Activated B cell treated with CpG ODN at 0.5 μM for 24 hours (primary cell): ENCODE results near the gene ITGB6. TPM values are rescaled to one million over a fixed set of nuclear protein-coding genes. Genes with fewer than 3 reads are reported as not detected.

Source experiments
- ATAC-seq: fragments of 200-7000 bp; cut with Tn5 transposase; one replicate; pipeline ENCODE4 v1.10.0; 2021; ENCODE audit warnings: low read depth, mild to moderate bottlenecking, moderate library complexity
- CTCF ChIA-PET: fragments of 350-600 bp; sonication (Branson Sonifier 250); formaldehyde crosslinking; loops from one replicate; lab custom pipeline; 2021; ENCODE audit warnings: antibody characterized with exemption; lab: Charles Lee
- POLR2A ChIA-PET: fragments of 350-600 bp; sonication (Branson Sonifier 250); formaldehyde crosslinking; loops from one replicate; lab custom pipeline; 2021; ENCODE audit warnings: antibody characterized with exemption; lab: Charles Lee
- DNase-seq: peaks from one replicate; pipeline ENCODE4 v3.0.0; 2022
- H3K27ac Mint-ChIP-seq: one replicate; pipeline ENCODE4 v1.8.0; 2020; ENCODE audit warnings: mixed read lengths
- H3K27me3 Mint-ChIP-seq: one replicate; pipeline ENCODE4 v1.8.0; 2021; ENCODE audit warnings: mixed read lengths
- H3K36me3 Mint-ChIP-seq: one replicate; pipeline ENCODE4 v1.8.0; 2021; ENCODE audit warnings: low read depth, mixed read lengths
- H3K4me1 Mint-ChIP-seq: one replicate; pipeline ENCODE4 v1.8.0; 2021; ENCODE audit warnings: mixed read lengths
- H3K4me3 Mint-ChIP-seq: one replicate; pipeline ENCODE4 v1.8.0; 2020; ENCODE audit warnings: mild to moderate bottlenecking, mixed read lengths
- H3K9me3 Mint-ChIP-seq: one replicate; pipeline ENCODE4 v1.8.0; 2020; ENCODE audit warnings: mixed read lengths
- intact Hi-C: fragments of 100-400 bp; cut with micrococcal nuclease; formaldehyde crosslinking; loops from one replicate; pipeline ENCODE4 v1.15.1; 2024
- total RNA-seq: library from RNA; stranded (reverse); gene quantifications from 2 replicates; pipeline ENCODE4 v1.2.3, GENCODE V29; 2022
- TF ChIP-seq, protein P1 (sequence below): fragments of 200-600 bp; IDR thresholded peaks from one replicate; pipeline ENCODE4 v1.8.0; 2022; ENCODE audit warnings: antibody characterized with exemption, mild to moderate bottlenecking

ITGB6 gene
- total RNA-seq, 1 donor from 2014 or later, result not detected

GRCh38 chr2:160109939-160110673 lies 90.0 kb downstream of the ITGB6 start:
- no peak for DNase-seq
- H3K36me3 Mint-ChIP-seq, result no peaks in the 10 kb centered on the region
- H3K9me3 Mint-ChIP-seq, result no peaks in the 10 kb centered on the region
- ATAC-seq, result peak; percentile 54
- H3K4me1 Mint-ChIP-seq, result no peaks in the 10 kb centered on the region
- intact Hi-C loops, result loop anchor here (1.0 to 2.0 kb wide), 4 partner anchors 100 to 953 kb away; no protein-coding TSS in a partner anchor
- no peak overlapping the region for H3K4me3 Mint-ChIP-seq
- H3K27ac Mint-ChIP-seq, result no peak overlapping the region
- CTCF ChIA-PET, result interaction anchor here (0.8 to 2.9 kb wide), 8 partner anchors 17 to 885 kb away, joined by 3 to 20 read pairs (median 6); no protein-coding TSS in a partner anchor
- H3K27me3 Mint-ChIP-seq, result peaks cover 20% of the 10 kb centered on the region
- TF ChIP-seq, protein P1, sequence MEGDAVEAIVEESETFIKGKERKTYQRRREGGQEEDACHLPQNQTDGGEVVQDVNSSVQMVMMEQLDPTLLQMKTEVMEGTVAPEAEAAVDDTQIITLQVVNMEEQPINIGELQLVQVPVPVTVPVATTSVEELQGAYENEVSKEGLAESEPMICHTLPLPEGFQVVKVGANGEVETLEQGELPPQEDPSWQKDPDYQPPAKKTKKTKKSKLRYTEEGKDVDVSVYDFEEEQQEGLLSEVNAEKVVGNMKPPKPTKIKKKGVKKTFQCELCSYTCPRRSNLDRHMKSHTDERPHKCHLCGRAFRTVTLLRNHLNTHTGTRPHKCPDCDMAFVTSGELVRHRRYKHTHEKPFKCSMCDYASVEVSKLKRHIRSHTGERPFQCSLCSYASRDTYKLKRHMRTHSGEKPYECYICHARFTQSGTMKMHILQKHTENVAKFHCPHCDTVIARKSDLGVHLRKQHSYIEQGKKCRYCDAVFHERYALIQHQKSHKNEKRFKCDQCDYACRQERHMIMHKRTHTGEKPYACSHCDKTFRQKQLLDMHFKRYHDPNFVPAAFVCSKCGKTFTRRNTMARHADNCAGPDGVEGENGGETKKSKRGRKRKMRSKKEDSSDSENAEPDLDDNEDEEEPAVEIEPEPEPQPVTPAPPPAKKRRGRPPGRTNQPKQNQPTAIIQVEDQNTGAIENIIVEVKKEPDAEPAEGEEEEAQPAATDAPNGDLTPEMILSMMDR, result no peak
- POLR2A ChIA-PET, result no interaction called here

DNA sequence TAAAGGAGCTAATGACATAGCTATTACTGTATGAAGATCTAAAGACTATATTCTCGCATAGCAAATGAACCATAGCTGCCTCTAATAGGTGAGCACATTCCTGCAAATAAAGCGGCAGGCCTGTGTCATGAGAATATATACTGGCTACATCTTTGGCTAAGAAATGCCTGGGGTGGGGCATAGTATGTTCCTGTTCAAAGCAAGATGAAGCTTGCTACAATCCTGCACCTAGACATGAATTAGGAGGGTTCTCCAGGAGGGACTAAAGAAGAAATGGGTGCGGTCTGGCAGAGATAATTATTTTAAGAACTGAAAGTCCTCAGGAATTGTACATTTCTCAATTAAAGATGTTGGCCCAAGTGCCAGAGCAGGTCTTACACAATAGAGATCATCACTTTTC lies 90.8 kb downstream of the ITGB6 start:
- peaks cover 18% of the 10 kb centered on the region for H3K27me3 Mint-ChIP-seq
- intact Hi-C loops, result no loop called here
- POLR2A ChIA-PET, result no interaction called here
- no peaks in the 10 kb centered on the region for H3K36me3 Mint-ChIP-seq
- H3K27ac Mint-ChIP-seq, result no peak overlapping the region
- H3K9me3 Mint-ChIP-seq, result no peaks in the 10 kb centered on the region
- ATAC-seq, result no peak
- no peaks in the 10 kb centered on the region for H3K4me1 Mint-ChIP-seq
- TF ChIP-seq, protein P1, result no peak
- CTCF ChIA-PET, result interaction anchor here (1.3 to 2.9 kb wide), 5 partner anchors 101 to 886 kb away, joined by 5 to 20 read pairs (median 12); no protein-coding TSS in a partner anchor
- no peak overlapping the region for H3K4me3 Mint-ChIP-seq
- DNase-seq, result no peak

DNA sequence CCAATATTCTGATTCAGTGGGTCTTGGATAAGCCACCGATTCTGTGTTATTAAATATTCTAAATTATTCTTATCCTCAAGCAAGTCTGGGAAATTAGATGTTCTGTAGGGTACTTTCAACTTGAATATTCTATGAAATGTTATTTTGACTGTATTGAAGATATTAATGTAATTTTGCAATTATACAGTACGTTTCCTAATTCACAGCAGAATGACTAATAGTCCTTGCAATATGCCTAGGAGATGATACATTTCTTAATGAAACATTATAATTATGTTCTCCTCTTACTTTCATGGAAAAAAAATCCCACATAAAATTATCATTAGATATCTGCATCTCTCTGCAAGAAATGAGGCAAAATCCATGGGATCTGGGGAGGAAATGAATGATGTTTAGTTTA lies 91.4 kb downstream of the ITGB6 start:
- intact Hi-C loops, result no loop called here
- peaks cover 19% of the 10 kb centered on the region for H3K27me3 Mint-ChIP-seq
- no peaks in the 10 kb centered on the region for H3K4me1 Mint-ChIP-seq
- DNase-seq (no peak), ATAC-seq (no peak)
- no peak overlapping the region for H3K4me3 Mint-ChIP-seq
- no peaks in the 10 kb centered on the region for H3K9me3 Mint-ChIP-seq
- TF ChIP-seq, protein P1, result no peak
- CTCF ChIA-PET, result interaction anchor here (2.9 kb wide), 1 partner anchor 101 kb away, joined by 20 read pairs; no protein-coding TSS in a partner anchor
- H3K27ac Mint-ChIP-seq, result no peak overlapping the region
- H3K36me3 Mint-ChIP-seq, result no peaks in the 10 kb centered on the region
- POLR2A ChIA-PET, result no interaction called here

DNA sequence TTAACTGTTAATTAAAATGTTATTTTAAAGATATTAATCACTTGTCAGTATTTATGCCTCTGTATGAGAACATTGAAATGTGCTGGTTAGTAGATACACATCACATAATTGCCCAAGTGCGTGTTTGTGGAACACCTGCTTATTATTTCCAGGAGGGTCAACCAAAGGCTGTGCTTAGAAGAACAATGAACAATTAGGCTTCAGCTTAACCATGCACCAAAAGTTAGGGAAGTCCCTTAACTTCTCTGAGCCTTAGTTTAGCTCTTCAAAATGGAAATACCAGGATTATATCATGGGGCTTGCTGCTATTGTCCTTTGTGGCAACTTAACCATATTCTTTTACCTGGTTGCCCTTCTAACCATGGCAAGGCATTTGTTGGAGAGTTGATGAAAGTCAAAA lies 94.7 kb downstream of the ITGB6 start:
- TF ChIP-seq, protein P1, result no peak
- no peak for ATAC-seq
- intact Hi-C loops, result no loop called here
- Mint-ChIP-seq H3K27ac (no peak overlapping the region), H3K4me3 (no peak overlapping the region), H3K36me3 (no peaks in the 10 kb centered on the region), H3K27me3 (peaks cover 15% of the 10 kb centered on the region), H3K4me1 (no peaks in the 10 kb centered on the region), H3K9me3 (no peaks in the 10 kb centered on the region)
- CTCF ChIA-PET, result no interaction called here
- no peak for DNase-seq
- POLR2A ChIA-PET, result no interaction called here

DNA sequence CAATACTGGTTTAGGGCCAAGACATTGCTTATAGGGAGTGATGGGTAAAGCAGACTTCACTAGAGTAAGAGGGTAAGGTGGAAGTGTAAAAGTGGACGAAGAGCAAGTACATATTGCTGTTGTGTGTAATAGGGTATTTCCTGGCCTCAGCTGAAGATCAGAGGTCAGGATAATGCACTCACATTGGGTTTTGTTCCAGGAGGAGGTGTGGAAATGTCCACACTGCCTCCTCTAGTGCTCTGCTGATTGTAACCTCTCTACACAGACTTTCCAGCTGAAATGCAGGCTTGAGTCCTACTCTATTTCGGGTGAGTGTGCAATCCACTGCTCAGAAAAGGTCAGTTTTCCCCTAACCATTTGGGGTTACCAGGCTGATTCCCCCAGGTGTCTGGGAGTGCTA lies 96.0 kb downstream of the ITGB6 start:
- CTCF ChIA-PET, result no interaction called here
- no peaks in the 10 kb centered on the region for H3K9me3 Mint-ChIP-seq
- no peak overlapping the region for H3K27ac Mint-ChIP-seq
- H3K36me3 Mint-ChIP-seq, result no peaks in the 10 kb centered on the region
- ATAC-seq (no peak), DNase-seq (no peak)
- TF ChIP-seq, protein P1, result no peak
- POLR2A ChIA-PET, result no interaction called here
- intact Hi-C loops, result no loop called here
- H3K27me3 Mint-ChIP-seq, result peaks cover 18% of the 10 kb centered on the region
- H3K4me3 Mint-ChIP-seq, result no peak overlapping the region
- H3K4me1 Mint-ChIP-seq, result no peaks in the 10 kb centered on the region
